Stimulated activated naive CD8-positive, alpha-beta T cell treated with anti-CD3 and anti-CD28 coated beads, Interleukin-15, Interleukin-2, amounts not matched to agents 100 ng/mL and 50 ng/mL, for 24 hours (primary cell): ENCODE results near the gene EMID1.

Experiments used
- H3K27ac Mint-ChIP-seq: one replicate; pipeline ENCODE4 v1.8.0; 2021; ENCODE audit warnings: mild to moderate bottlenecking, mixed read lengths
- H3K27me3 Mint-ChIP-seq: one replicate; pipeline ENCODE4 v1.8.0; 2021; ENCODE audit warnings: mixed read lengths
- H3K36me3 Mint-ChIP-seq: one replicate; pipeline ENCODE4 v1.8.0; 2021; ENCODE audit warnings: low read depth, mixed read lengths
- H3K4me1 Mint-ChIP-seq: one replicate; pipeline ENCODE4 v1.8.0; 2021; ENCODE audit warnings: low read depth, mixed read lengths
- H3K4me3 Mint-ChIP-seq: one replicate; pipeline ENCODE4 v1.8.0; 2021; ENCODE audit warnings: mild to moderate bottlenecking, mixed read lengths
- H3K9me3 Mint-ChIP-seq: one replicate; pipeline ENCODE4 v1.8.0; 2021; ENCODE audit warnings: mixed read lengths

EMID1 gene

DNA sequence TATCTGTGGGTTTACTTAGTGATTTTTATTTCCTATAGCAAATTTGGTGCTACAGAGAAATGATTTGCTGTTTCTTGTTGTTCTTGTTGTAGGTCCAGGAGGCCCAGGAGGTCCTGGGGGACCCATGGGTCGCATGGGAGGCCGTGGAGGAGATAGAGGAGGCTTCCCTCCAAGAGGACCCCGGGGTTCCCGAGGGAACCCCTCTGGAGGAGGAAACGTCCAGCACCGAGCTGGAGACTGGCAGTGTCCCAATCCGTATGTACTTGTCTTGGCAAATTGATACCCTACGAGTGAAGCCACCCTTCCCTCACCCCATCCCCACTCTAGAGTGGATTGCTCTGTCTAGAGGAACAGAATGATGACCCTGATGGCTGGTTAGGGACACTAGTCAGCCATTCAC, 92.9 kb downstream of the EMID1 start:
- no peaks in the 10 kb centered on the region for H3K9me3 Mint-ChIP-seq
- no peaks in the 10 kb centered on the region for H3K27me3 Mint-ChIP-seq
- no peak overlapping the region for H3K4me3 Mint-ChIP-seq
- no peaks in the 10 kb centered on the region for H3K4me1 Mint-ChIP-seq
- peaks cover 72% of the 10 kb centered on the region for H3K36me3 Mint-ChIP-seq
- no peak overlapping the region for H3K27ac Mint-ChIP-seq

DNA sequence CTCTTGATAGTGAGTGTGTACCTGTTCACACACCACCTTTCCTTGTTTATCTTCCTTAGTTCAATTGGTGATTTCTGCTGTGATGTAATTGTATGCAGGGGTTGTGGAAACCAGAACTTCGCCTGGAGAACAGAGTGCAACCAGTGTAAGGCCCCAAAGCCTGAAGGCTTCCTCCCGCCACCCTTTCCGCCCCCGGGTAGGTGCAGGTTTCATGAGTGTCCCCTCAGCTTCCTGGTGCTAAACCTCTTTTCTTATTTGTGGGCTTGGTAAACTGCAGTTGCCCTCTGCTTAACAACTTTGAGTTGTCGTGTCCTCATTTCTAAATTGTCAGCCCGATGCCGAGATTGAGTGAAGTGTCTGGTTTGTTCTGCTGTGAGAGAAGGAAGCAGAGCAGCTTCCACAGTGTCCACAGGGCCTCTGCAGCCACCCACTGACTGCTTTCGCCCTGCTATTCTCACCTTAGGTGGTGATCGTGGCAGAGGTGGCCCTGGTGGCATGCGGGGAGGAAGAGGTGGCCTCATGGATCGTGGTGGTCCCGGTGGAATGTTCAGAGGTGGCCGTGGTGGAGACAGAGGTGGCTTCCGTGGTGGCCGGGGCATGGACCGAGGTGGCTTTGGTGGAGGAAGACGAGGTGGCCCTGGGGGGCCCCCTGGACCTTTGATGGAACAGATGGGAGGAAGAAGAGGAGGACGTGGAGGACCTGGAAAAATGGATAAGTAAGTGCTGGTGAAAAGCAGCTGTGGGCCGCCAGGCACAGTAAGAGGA, 93.6 kb downstream of the EMID1 start:
- Mint-ChIP-seq H3K27me3 (peaks cover under 1% of the 10 kb centered on the region), H3K4me3 (no peak overlapping the region), H3K36me3 (peaks cover 67% of the 10 kb centered on the region)

DNA sequence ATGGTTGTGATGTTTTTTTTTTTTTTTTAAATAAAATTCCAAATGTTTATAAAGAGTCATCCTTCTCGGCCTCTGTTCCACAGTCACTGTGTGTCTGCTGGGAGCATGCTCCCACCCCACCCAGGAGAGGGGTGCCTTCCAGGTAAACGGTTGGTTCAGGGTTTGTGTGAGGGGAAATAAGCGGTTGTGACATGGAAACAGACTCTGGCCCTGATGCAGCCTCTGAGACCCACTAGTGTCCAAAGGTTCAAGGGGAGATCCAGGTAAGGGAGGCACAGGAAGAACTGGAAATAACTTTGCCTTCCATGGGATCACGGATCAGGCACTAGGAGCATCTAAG, 94.7 kb downstream of the EMID1 start:
- Mint-ChIP-seq H3K27ac (no peak overlapping the region), H3K9me3 (no peaks in the 10 kb centered on the region), H3K27me3 (peaks cover 11% of the 10 kb centered on the region), H3K36me3 (peaks cover 58% of the 10 kb centered on the region), H3K4me1 (no peaks in the 10 kb centered on the region), H3K4me3 (no peak overlapping the region)

More for the DNA sequence above, 93.6 kb downstream of the EMID1 start:
- H3K9me3 Mint-ChIP-seq = no peaks in the 10 kb centered on the region
- H3K4me1 Mint-ChIP-seq = no peaks in the 10 kb centered on the region
- no peak overlapping the region for H3K27ac Mint-ChIP-seq

DNA sequence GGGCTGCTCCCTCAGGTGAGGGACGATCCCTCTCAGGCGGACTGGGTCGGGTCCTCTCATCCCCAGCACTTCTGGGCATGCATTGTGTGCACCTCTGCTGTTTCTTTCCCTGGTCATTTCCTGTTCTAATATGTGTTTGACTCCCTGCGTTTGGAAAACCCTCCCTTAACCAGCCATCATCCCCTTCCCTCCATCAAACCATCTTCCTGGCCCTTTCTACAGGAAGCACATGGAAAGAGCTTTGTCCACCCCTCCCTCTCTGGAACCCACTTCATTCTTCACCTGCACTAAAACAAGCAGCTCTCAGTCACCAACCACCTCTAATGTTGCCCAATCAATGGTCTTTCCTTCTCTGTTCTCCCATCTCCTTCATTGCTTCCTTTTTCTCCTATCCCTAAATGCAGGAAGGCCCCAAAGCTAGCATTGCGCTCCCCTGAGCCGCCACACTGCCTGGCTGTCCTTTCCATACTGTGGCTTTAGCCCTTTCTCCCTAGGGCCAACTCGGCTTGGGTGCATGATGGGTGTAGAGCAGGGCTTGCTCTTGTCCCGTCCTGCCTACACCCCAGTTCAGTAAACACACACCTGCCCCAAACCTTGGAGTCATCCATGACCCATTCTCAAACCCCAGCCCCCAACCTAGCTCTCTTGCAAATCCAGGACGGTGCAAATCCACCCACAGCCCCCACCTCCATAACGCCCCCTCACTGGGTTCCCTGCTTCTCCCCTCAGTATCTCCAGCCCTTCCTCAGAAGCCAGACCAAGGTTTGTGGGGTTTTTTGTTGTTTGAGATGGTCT, 95.3 kb downstream of the EMID1 start:
- H3K9me3 Mint-ChIP-seq = no peaks in the 10 kb centered on the region
- no peak overlapping the region for H3K4me3 Mint-ChIP-seq
- peaks cover 14% of the 10 kb centered on the region for H3K27me3 Mint-ChIP-seq
- peak overlapping the region; percentile 6 for H3K27ac Mint-ChIP-seq
- H3K4me1 Mint-ChIP-seq = peaks cover 3% of the 10 kb centered on the region
- peaks cover 53% of the 10 kb centered on the region for H3K36me3 Mint-ChIP-seq

DNA sequence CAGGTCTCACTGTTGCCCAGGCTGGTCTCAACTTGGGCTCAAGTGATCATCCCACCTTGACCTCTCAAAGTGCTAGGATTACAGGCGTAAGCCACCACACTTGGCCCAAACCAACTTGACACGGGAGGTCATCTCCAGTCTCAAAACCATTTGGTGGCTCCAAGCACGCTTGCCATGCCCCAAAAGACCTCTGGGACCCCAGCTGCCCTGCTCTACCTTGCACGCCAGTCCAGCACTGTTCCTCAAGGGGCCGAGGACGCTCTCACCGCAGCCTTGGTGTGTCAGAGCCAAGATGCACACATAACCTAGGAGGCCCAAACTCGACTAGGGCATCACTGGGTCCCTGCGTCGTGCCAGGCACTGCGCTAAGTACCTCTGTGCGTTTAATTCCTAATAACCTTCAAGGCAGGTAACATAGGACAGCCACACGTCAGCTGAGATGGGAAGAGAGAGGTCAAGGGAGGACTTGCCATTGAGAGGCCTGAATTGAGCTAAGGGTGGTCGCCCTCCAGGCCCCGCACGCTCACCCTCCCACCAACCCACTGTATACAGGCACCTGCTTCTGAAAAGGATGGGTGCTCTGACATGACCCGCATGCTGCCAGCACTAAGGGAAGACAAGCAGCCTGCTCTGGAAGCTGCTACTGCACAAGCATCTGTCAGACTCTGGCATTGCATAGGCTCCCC, 96.2 kb downstream of the EMID1 start:
- H3K4me3 Mint-ChIP-seq = no peak overlapping the region
- no peak overlapping the region for H3K27ac Mint-ChIP-seq
- H3K4me1 Mint-ChIP-seq = peaks cover 8% of the 10 kb centered on the region
- no peaks in the 10 kb centered on the region for H3K9me3 Mint-ChIP-seq
- peaks cover 44% of the 10 kb centered on the region for H3K36me3 Mint-ChIP-seq
- peaks cover 15% of the 10 kb centered on the region for H3K27me3 Mint-ChIP-seq

DNA sequence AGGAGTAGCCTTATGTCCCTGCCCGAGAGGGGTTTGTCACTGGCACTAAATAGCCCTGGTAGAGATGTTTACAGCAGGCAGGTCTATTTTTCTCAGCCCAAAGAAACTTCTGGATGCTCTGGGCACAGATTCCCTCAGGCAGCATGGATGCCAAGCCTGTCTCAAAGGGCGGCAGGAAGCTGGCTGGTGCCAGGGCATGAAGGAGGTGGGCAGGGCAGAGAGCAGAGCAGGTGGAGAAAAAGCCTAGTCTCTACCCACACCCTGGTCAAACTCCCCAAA, 96.6 kb downstream of the EMID1 start:
- Mint-ChIP-seq H3K4me3 (no peak overlapping the region), H3K4me1 (peaks cover 9% of the 10 kb centered on the region), H3K36me3 (peaks cover 39% of the 10 kb centered on the region), H3K9me3 (no peaks in the 10 kb centered on the region), H3K27me3 (peaks cover 16% of the 10 kb centered on the region), H3K27ac (no peak overlapping the region)

DNA sequence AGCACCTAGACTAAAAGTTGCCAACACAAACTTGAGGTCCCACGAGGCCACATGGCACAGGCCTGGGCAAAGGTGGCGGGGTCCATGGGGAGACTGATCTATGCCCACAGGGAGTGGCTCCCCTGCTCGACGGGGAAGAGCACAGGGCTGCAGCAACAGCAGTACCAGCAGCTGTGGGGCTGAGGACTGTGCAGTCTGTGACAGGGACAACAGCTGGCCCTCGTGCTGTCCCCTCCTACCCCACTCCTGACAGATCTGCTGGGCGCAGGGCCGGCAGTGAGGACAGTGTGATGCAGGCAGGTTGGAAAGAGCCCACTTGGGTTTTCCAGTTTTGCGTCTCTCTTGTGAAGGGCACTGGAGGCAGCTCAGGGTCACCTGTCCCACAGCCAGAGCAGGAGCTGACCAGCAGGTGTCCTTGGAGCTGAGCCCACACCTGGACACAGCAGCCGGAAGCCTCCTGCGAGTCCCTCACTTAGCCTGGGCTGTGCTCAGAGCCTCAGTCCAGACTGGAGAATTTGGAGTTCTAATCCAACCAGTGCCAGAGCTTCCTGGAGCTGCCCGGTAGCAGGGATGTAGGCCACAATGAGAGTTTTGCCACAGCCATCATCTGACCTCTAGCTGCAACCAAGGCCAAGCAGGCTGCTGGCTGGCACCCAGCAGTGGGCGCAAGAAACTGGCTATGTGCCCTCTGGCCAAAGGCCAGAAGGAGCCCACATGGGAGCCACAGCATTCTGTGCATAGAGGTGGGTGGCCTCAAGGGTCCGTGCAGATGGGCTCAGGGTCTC, 97.2 kb downstream of the EMID1 start:
- Mint-ChIP-seq H3K4me3 (no peak overlapping the region), H3K27ac (no peak overlapping the region), H3K4me1 (peaks cover 11% of the 10 kb centered on the region), H3K36me3 (peaks cover 34% of the 10 kb centered on the region), H3K9me3 (no peaks in the 10 kb centered on the region), H3K27me3 (peaks cover 20% of the 10 kb centered on the region)

DNA sequence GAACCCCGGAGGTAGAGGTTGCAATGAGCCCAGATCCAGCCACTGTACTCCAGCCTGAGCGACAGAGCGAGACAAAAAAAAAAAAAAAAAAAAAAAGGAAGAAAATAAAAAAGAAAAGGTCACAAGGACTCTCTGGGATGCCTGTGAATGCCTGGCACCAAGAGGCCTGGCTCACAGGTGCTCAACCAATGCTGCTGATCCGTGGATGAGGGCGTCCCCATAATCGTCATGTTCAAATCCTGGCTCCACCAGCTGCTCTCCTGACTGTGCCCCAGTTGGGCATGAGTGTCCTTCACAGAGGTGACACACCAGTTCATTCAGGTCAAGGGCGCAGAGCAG, 100.1 kb downstream of the EMID1 start:
- peaks cover 18% of the 10 kb centered on the region for H3K4me1 Mint-ChIP-seq
- peaks cover 20% of the 10 kb centered on the region for H3K27me3 Mint-ChIP-seq
- no peaks in the 10 kb centered on the region for H3K9me3 Mint-ChIP-seq
- H3K36me3 Mint-ChIP-seq = peaks cover 5% of the 10 kb centered on the region
- H3K27ac Mint-ChIP-seq = no peak overlapping the region
- peak overlapping the region; percentile 66 for H3K4me3 Mint-ChIP-seq

DNA sequence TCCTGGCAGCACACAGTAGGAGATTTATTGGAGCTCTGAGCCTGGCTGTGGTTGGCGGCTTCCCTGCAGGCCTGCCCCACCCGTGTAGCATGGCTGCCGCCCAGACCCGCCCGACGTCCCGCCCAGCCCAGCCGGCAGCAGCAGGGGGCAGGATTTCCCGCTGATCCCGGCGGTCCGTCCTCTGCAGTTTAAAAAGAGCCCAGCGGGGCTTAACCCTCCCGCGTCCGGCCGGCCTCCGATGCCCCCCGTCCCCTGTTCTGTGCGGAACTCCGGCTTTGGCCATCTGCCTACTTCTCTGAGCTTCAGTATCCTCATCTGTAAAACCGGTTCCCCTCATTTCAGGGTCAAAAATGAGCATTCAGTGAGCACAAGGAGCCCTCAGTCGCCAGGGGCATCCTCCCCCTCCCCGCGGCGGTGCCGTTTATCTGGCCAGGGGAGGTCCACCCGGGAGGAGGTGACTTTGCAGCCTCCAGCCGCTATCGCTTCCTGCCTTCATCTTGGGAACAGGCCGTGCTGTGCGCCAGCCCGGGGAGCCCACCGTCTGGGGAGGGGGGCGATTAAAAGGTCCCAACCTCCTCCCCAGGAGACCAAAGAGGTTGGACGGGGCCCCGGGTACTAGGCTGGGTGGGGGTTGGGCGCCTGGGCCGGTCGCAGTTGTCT, 100.6 kb downstream of the EMID1 start, which contains the start of gene GAS2L1:
Gene GAS2L1 (plus strand): TSS at position 476 of the 660 bp plus-strand sequence. CDS start 1,456 bp downstream, outside the sequence.
- Mint-ChIP-seq H3K27ac (no peak within 1 kb of the TSS), H3K4me3 (peak within 1 kb of the TSS; percentile 76), H3K9me3 (no peaks in the 10 kb centered on the region), H3K36me3 (no peaks in the 10 kb centered on the region), H3K27me3 (peaks cover 20% of the 10 kb centered on the region), H3K4me1 (peaks cover 23% of the 10 kb centered on the region)

DNA sequence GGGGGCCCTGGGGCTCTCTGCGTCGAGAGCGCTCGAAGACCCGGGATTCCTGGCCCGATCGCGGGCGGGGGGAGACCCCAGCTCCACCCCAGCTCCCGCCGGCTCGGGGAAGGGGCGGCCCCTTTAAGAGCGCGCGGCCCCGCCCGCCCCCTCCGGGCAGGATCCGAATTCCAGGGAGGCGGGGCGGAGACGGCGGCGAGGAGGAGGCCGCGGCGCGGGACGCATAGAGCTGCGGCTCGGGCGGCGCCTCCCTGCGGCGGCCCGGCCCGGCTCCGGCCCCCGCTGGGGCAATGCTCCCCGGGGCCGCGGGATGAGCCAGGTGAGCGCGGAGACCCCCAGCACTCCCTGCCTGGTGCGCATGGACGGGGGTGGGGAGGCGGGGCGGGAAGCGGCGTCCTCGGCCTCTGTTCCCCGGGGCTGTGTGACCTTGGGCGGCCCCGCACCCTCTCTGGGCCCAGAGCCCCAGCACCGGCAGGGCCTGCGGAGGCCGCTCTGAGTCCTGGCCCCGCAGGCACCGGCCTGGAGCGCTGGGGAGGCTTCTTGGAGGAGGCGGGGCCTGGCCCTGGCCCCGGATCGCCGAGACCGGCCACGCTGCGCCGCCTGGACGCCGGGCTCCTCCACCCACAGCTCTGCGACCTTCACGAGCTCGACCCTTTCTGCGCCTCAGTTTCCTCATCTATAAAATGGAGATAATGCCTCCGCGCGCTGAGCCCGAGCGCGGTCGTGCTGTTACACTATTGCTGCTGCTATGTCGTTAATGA, 101.3 kb downstream of the EMID1 start:
- H3K9me3 Mint-ChIP-seq = no peaks in the 10 kb centered on the region
- no peaks in the 10 kb centered on the region for H3K36me3 Mint-ChIP-seq
- peaks cover 23% of the 10 kb centered on the region for H3K4me1 Mint-ChIP-seq
- H3K27ac Mint-ChIP-seq = no peak overlapping the region
- peaks cover 22% of the 10 kb centered on the region for H3K27me3 Mint-ChIP-seq
- H3K4me3 Mint-ChIP-seq = peak overlapping the region; percentile 76

DNA sequence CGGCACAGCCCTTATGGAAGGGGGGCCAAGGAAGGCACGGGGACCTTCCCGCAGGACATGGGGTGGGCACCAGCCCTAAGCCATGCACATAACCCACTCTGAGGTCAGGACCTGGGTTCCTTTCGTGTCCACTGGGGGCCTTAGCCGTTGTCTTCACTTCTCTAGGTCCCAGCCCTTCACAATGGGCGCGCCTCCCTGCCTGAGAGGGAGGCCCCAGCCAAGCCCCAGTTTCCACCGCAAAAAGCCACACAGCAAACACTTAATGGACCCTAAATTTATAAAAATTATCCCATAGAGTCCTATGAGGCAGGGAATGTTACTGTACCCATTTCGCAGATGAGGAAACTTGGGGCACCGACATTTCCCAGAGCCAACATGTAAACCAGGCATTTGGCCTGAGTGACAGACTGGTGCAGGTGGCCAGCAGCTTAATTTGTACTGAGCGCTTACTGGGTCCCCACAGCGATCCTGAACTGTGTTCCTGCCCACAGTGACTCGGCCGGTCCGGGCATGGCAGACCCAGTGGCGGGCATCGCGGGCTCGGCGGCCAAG, 102.0 kb downstream of the EMID1 start:
- Mint-ChIP-seq H3K4me3 (peak overlapping the region; percentile 76), H3K9me3 (no peaks in the 10 kb centered on the region), H3K27me3 (peaks cover 29% of the 10 kb centered on the region), H3K4me1 (peaks cover 25% of the 10 kb centered on the region), H3K27ac (no peak overlapping the region), H3K36me3 (no peaks in the 10 kb centered on the region)

DNA sequence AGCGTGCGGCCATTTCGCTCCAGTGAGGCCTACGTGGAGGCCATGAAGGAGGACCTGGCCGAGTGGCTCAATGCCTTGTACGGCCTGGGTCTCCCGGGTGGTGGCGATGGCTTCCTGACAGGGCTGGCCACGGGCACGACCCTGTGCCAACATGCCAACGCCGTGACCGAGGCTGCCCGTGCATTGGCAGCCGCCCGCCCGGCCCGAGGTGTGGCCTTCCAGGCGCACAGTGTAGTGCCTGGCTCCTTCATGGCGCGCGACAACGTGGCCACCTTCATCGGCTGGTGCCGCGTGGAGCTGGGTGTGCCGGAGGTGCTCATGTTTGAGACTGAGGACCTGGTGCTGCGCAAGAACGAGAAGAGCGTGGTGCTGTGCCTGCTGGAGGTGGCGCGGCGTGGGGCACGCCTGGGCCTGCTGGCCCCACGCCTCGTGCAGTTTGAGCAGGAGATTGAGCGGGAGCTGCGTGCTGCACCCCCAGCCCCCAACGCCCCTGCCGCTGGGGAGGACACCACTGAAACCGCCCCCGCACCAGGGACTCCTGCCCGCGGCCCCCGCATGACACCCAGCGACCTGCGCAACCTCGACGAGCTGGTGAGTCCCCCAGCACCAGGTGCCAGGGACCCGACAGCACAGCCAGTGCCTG, 102.6 kb downstream of the EMID1 start:
- Mint-ChIP-seq H3K27me3 (peaks cover 35% of the 10 kb centered on the region), H3K27ac (no peak overlapping the region), H3K4me1 (peaks cover 31% of the 10 kb centered on the region), H3K36me3 (no peaks in the 10 kb centered on the region), H3K4me3 (no peak overlapping the region), H3K9me3 (no peaks in the 10 kb centered on the region)

DNA sequence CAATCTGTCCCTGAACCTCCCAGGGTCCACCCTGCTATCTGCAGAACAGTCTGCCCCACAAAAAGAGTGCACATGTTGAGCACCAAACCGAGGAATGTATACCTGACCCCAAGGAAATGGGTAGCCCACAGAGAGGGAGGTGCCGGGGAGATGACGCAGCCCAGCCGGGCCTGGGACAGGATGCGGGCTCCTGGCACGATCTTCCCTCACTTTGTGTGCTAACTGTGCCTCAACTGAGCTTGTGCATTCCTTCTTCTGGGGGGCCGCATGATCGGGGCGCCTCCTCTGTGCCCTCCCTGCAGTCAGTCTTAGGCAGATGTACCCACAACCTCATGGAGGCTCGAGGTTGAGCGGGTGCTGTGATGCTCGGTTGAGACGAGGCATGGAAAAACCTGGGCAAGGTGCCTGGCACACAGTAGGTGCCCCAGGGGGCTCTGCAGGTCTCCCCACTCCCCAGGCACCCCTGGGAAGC, 103.1 kb downstream of the EMID1 start:
- H3K27me3 Mint-ChIP-seq = peaks cover 40% of the 10 kb centered on the region
- H3K36me3 Mint-ChIP-seq = no peaks in the 10 kb centered on the region
- H3K4me1 Mint-ChIP-seq = peaks cover 36% of the 10 kb centered on the region
- no peak overlapping the region for H3K27ac Mint-ChIP-seq
- H3K9me3 Mint-ChIP-seq = no peaks in the 10 kb centered on the region
- no peak overlapping the region for H3K4me3 Mint-ChIP-seq
